CD4-positive, alpha-beta memory T cell (primary cell): ENCODE measurements around the gene RFTN2. TPM values are rescaled to one million over a fixed set of nuclear protein-coding genes. Genes with fewer than 3 reads are reported as not detected.
A peak's percentile ranks its signal among the peaks of the same experiment; 100 is the strongest.
"Not testable (repeated sequence)": the region's sequence is repeated elsewhere in the genome, so short reads cannot be mapped to it uniquely, and the experiment has no call there.

ENCODE experiments used
- CTCF ChIA-PET: fragments of 350-600 bp; sonication (Branson Sonifier 250); formaldehyde crosslinking; loops from one replicate; lab custom pipeline; 2021; ENCODE audit warnings: inconsistent platforms; ENCODE audit not compliant: partially characterized antibody; lab: Charles Lee
- POLR2A ChIA-PET: fragments of 350-600 bp; sonication (Branson Sonifier 250); formaldehyde crosslinking; loops from one replicate; lab custom pipeline; 2021; ENCODE audit not compliant: partially characterized antibody; lab: Charles Lee
- DNase-seq, 5 donors: peaks; one replicate each; pipeline versions ENCODE4 v3.0.0 to v3.0.0-alpha.2; 2020 to 2022; ENCODE audit warnings: mixed read lengths in 1 of 5
- H3K27ac ChIP-seq: one replicate; pipeline ENCODE4 v1.7.0; 2013; ENCODE audit warnings: low read depth, low read length
- H3K27me3 ChIP-seq: 2 replicates; pipeline ENCODE4 v1.7.0; 2013; ENCODE audit warnings: mild to moderate bottlenecking, low read length, moderate library complexity; ENCODE audit not compliant: insufficient read depth
- H3K36me3 ChIP-seq: 2 replicates; pipeline ENCODE4 v1.7.0; 2013; ENCODE audit warnings: mild to moderate bottlenecking, low read length, moderate library complexity; ENCODE audit not compliant: insufficient read depth
- H3K4me1 ChIP-seq: 2 replicates; pipeline ENCODE4 v1.7.0; 2013; ENCODE audit warnings: mild to moderate bottlenecking, low read length, moderate library complexity; ENCODE audit not compliant: insufficient read depth
- H3K4me3 ChIP-seq, 2 donors: one replicate each; pipeline ENCODE4 v1.7.0; 2013; ENCODE audit warnings: low read length in 2 of 2, mild to moderate bottlenecking in 1 of 2
- H3K9me3 ChIP-seq, 2 donors: one replicate each; pipeline ENCODE4 v1.7.0; 2013; ENCODE audit warnings: low read length in 2 of 2, control low read depth in 1 of 2; ENCODE audit not compliant: control insufficient read depth in 1 of 2
- H3K27ac Mint-ChIP-seq, 7 donors: one replicate each; pipeline ENCODE4 v1.8.0; 2020 to 2021; ENCODE audit warnings: mixed read lengths in 7 of 7, mild to moderate bottlenecking in 6 of 7, inconsistent platforms in 3 of 7, moderate library complexity in 3 of 7
- H3K27me3 Mint-ChIP-seq, 2 donors: one replicate each; pipeline ENCODE4 v1.8.0; 2020 to 2021; ENCODE audit warnings: mixed read lengths in 2 of 2
- H3K36me3 Mint-ChIP-seq, 2 donors: one replicate each; pipeline ENCODE4 v1.8.0; 2020 to 2021; ENCODE audit warnings: mixed read lengths in 2 of 2, inconsistent platforms in 1 of 2, mild to moderate bottlenecking in 1 of 2
- H3K4me1 Mint-ChIP-seq, 4 donors: one replicate each; pipeline ENCODE4 v1.8.0; 2020 to 2021; ENCODE audit warnings: mixed read lengths in 4 of 4, mild to moderate bottlenecking in 1 of 4
- H3K4me3 Mint-ChIP-seq, 8 donors: one replicate each; pipeline ENCODE4 v1.8.0; 2020 to 2021; ENCODE audit warnings: mixed read lengths in 8 of 8, mild to moderate bottlenecking in 7 of 8, moderate library complexity in 6 of 8, inconsistent platforms in 3 of 8
- H3K9me3 Mint-ChIP-seq, 8 donors: one replicate each; pipeline ENCODE4 v1.8.0; 2020 to 2021; ENCODE audit warnings: mixed read lengths in 8 of 8, mild to moderate bottlenecking in 5 of 8, inconsistent platforms in 3 of 8, moderate library complexity in 1 of 8
- intact Hi-C: fragments of 100-400 bp; cut with micrococcal nuclease; formaldehyde crosslinking; loops from one replicate; pipeline ENCODE4 v1.15.1; 2023
- polyA plus RNA-seq, 2 donors: library from polyadenylated mRNA; unstranded; fragments of 300-500 nt; fragmentation: Illumina TruSeq; gene quantifications; one replicate each; pipeline ENCODE4 v1.2.3, GENCODE V29; 2021
- total RNA-seq, 2 experiments: library from RNA; stranded (reverse); gene quantifications; one replicate each; pipeline ENCODE4 v1.2.3, GENCODE V29; 2021

RFTN2 gene
- total and polyA plus RNA-seq, 4 experiments from 2014 or later = 0.37 TPM; not detected in 3

DNA sequence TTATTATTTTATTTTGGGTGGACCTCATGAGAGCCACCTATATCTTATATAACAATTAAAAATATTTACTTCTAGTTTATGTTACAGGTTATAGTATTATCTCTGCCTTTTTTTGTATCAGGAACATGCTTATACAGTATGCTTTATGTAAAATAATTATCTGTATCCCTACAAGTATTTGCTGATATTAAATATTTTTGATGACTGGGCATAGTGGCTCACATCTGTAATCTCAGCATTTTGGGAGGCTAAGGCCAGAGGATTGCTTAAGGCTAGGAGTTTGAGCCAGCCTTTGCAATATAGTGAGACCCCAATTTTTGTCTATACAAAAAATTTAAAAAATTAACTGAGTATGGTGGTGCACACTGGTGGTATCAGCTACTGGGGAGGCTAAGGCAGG is 119.9 kb downstream of the RFTN2 start:
- CTCF ChIA-PET = no interaction called here
- peaks cover 13% of the 10 kb centered on the region for H3K36me3 ChIP-seq
- no peak overlapping the region for H3K27ac ChIP-seq
- no peaks in the 10 kb centered on the region for H3K9me3 ChIP-seq
- H3K27me3 ChIP-seq = no peaks in the 10 kb centered on the region
- POLR2A ChIA-PET = interaction anchor here (0.5 kb wide), 1 partner anchor 376 kb away, joined by 3 read pairs; no protein-coding TSS in a partner anchor
- no peak for DNase-seq
- no peaks in the 10 kb centered on the region for H3K4me1 ChIP-seq
- Mint-ChIP-seq H3K36me3 (peaks cover 26 to 40% of the 10 kb centered on the region in 2 donors), H3K4me1 (peaks cover 0 to 1% (median 0%) of the 10 kb centered on the region in 4 donors), H3K4me3 (no peak overlapping the region), H3K27ac (peak overlapping the region in 3 of 7 donors; percentile 36 to 84 (median 79)), H3K9me3 (no peaks in the 10 kb centered on the region), H3K27me3 (no peaks in the 10 kb centered on the region)
- no peak overlapping the region for H3K4me3 ChIP-seq
- intact Hi-C loops = no loop called here

DNA sequence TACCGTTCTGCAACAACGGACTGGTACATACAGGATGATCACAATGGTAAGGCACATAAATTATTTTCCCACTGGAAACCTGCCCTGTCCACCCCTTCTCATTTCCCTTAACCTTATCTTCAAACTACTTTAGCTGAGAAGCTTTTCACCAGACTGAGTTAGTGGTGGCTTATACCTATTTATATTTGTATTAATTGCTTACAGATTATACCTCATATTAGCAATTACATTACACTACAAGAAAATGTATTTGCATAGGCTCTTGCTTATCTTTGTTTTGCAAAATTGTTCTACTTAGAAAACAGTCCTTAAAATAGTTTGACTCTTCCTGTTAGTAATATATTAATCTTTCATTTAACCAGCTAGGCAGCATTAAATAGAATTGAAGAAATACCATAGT is 124.1 kb downstream of the RFTN2 start:
- peaks cover 37 to 59% of the 10 kb centered on the region in 2 donors for H3K36me3 Mint-ChIP-seq
- CTCF ChIA-PET, H3K4me1 ChIP-seq, H3K27ac ChIP-seq, H3K4me3 Mint-ChIP-seq, H3K27me3 ChIP-seq, H3K9me3 Mint-ChIP-seq, intact Hi-C loops, H3K4me3 ChIP-seq, H3K4me1 Mint-ChIP-seq, H3K9me3 ChIP-seq, H3K27ac Mint-ChIP-seq, DNase-seq, H3K27me3 Mint-ChIP-seq, POLR2A ChIA-PET: not testable (repeated sequence)
- H3K36me3 ChIP-seq = peaks cover 26% of the 10 kb centered on the region

DNA sequence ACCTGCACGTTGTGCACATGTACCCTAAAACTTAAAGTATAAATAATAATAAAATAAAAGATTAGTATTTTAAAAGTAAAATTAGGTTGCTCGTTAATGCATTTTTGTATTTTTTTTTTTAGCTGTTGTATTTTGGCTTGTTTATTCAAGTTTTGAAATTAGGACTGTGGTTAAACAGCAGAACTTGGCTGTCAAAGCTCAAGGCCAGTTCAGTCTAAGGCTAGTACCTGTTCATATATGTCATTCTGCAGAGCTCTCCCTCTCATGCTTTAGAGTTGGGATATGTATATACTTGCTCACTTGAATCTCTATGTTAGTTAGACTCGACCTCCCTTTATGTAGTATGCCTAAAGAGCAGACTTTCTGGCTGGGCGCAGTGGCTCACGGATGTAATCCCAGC is 126.8 kb downstream of the RFTN2 start:
- Mint-ChIP-seq H3K4me1 (peaks cover 0 to 6% (median 6%) of the 10 kb centered on the region in 4 donors), H3K4me3 (no peak overlapping the region), H3K36me3 (peaks cover 36 to 64% of the 10 kb centered on the region in 2 donors), H3K27me3 (no peaks in the 10 kb centered on the region), H3K27ac (peak overlapping the region in 2 of 7 donors; percentile 13 to 47), H3K9me3 (no peaks in the 10 kb centered on the region)
- no peaks in the 10 kb centered on the region for H3K27me3 ChIP-seq
- H3K4me1 ChIP-seq = no peaks in the 10 kb centered on the region
- intact Hi-C loops = no loop called here
- DNase-seq = no peak
- ChIA-PET CTCF (no interaction called here), POLR2A (interaction anchor here (0.9 kb wide), 1 partner anchor 48 kb away, joined by 3 read pairs; no protein-coding TSS in a partner anchor)
- H3K4me3 ChIP-seq = no peak overlapping the region
- no peak overlapping the region for H3K27ac ChIP-seq
- H3K9me3 ChIP-seq = no peaks in the 10 kb centered on the region
- H3K36me3 ChIP-seq = peaks cover 34% of the 10 kb centered on the region

DNA sequence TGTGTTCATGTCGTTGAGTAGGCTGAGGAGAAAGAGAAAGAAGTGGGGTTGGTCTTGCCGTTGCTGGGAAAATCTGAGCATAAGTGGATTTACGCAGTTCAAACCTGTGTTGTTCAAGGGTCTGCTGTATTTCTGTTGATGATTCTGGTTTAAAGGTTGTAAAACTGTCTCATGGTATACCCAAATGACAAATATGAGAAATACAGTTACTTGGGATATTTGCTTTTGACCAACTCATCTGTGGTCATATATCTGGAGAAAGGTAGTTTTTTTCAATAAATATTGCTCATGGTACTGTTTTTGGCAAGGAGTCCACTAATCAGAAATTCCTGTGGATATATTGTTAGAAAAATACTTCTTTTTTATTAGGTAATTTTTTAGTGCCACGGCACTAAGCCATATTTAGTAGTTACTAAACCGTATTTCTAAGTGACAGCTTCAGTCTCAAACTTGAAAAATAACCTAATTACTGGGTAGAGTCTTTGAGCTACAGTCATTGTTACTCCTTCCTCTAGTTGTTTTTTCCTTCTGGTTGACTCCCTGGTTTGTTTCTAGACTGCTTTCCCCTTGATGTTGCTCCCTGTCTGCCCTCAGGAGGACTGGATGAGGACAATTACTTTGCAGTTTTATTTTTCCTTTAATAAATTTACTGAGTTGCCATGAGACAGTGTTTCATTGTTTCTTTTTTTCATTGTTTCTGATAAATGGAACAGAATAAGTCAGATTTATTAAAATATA is 128.1 kb downstream of the RFTN2 start:
- CTCF ChIA-PET = no interaction called here
- H3K4me1 ChIP-seq = no peaks in the 10 kb centered on the region
- H3K9me3 Mint-ChIP-seq = no peaks in the 10 kb centered on the region
- peaks cover 44% of the 10 kb centered on the region for H3K36me3 ChIP-seq
- H3K36me3 Mint-ChIP-seq = peaks cover 39 to 62% of the 10 kb centered on the region in 2 donors
- no peaks in the 10 kb centered on the region for H3K27me3 Mint-ChIP-seq
- H3K4me3 ChIP-seq = no peak overlapping the region
- no peaks in the 10 kb centered on the region for H3K9me3 ChIP-seq
- DNase-seq = no peak
- H3K4me3 Mint-ChIP-seq = no peak overlapping the region
- peak overlapping the region in 2 of 7 donors; percentile 47 to 85 for H3K27ac Mint-ChIP-seq
- intact Hi-C loops = no loop called here
- no peak overlapping the region for H3K27ac ChIP-seq
- H3K4me1 Mint-ChIP-seq = peaks cover 0 to 6% (median 6%) of the 10 kb centered on the region in 4 donors
- POLR2A ChIA-PET = interaction anchor here (0.5 kb wide), 1 partner anchor 46 kb away, joined by 4 read pairs; no protein-coding TSS in a partner anchor
- no peaks in the 10 kb centered on the region for H3K27me3 ChIP-seq

DNA sequence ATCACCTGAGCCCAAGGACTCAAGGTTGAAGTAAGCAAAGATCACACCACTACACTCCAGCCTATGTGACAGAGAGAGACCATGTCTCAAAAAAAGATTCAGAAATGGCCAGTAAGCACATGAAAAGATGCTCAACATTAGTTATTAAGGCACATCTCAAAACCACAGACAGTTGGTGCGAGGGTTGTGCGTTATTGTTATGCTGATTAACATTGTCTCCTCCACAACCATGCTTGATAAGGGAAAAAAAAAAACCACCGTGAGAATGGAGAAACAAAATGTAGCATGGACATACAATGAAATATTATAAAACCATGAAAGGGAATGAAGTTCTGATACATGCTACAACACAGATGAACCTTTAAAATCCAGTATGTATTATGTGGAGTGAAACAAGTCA is 132.2 kb downstream of the RFTN2 start:
- Mint-ChIP-seq H3K4me1 (peaks cover 16 to 19% (median 17%) of the 10 kb centered on the region in 4 donors), H3K4me3 (no peak overlapping the region), H3K36me3 (peaks cover 52 to 63% of the 10 kb centered on the region in 2 donors), H3K9me3 (no peaks in the 10 kb centered on the region), H3K27me3 (no peaks in the 10 kb centered on the region), H3K27ac (no peak overlapping the region)
- intact Hi-C loops = no loop called here
- H3K4me1 ChIP-seq = peaks cover 9% of the 10 kb centered on the region
- H3K9me3 ChIP-seq = no peaks in the 10 kb centered on the region
- peaks cover 40% of the 10 kb centered on the region for H3K36me3 ChIP-seq
- ChIA-PET CTCF (no interaction called here), POLR2A (no interaction called here)
- no peaks in the 10 kb centered on the region for H3K27me3 ChIP-seq
- H3K27ac ChIP-seq = no peak overlapping the region
- no peak overlapping the region for H3K4me3 ChIP-seq
- DNase-seq = no peak

DNA sequence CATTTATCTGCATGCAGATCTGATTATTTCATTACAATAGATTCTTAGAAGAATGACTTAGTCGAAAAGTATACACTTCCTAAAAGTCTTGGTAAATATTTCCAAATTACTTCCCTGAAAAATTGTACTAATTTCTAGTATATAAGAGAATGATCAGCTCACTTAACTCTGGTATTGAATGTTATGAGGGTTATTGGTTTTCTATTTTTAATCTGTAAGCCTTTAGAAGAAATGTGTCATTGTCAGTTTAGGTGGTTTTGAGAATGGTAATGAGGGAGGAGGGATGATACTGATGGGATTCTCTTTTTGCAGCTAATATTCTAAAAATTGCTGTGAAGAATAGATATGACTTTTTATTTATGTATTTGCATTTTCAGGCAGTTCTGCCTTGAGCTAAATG is 135.7 kb downstream of the RFTN2 start:
- Histone ChIP-seq H3K4me1 (peaks cover 13% of the 10 kb centered on the region), H3K27ac (no peak overlapping the region), H3K27me3 (no peaks in the 10 kb centered on the region), H3K9me3 (no peaks in the 10 kb centered on the region), H3K36me3 (peaks cover 51% of the 10 kb centered on the region), H3K4me3 (no peak overlapping the region)
- peaks cover 16 to 28% (median 20%) of the 10 kb centered on the region in 4 donors for H3K4me1 Mint-ChIP-seq
- no peaks in the 10 kb centered on the region for H3K9me3 Mint-ChIP-seq
- H3K27ac Mint-ChIP-seq = peak overlapping the region in 5 of 7 donors; percentile 13 to 69 (median 26)
- H3K36me3 Mint-ChIP-seq = peaks cover 57 to 70% of the 10 kb centered on the region in 2 donors
- intact Hi-C loops = no loop called here
- no peaks in the 10 kb centered on the region for H3K27me3 Mint-ChIP-seq
- no peak for DNase-seq
- ChIA-PET POLR2A (interaction anchor here (0.8 kb wide), 1 partner anchor 24 kb away, joined by 3 read pairs; the partner anchor contains the start of gene MOB4), CTCF (no interaction called here)
- H3K4me3 Mint-ChIP-seq = no peak overlapping the region

DNA sequence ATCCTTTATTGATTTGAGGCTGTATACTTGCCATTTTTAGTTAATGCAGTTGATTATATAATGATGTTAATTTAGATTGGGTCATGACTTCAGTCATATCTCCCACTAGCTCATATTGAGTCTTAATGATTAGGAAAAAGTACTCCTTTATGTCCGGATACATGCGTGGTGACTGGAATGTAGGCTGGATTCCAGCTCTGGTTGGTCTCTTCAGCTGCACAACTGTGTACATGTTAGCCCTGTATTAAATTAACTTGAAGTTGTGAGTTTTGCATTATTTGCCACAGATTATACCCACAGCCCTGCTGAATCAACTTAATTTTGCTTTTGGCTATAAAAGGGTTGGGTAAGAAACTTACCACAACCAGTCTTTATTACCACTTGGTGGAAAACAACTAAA is 137.0 kb downstream of the RFTN2 start:
- Mint-ChIP-seq H3K4me1 (peaks cover 25 to 41% (median 32%) of the 10 kb centered on the region in 4 donors), H3K9me3 (no peaks in the 10 kb centered on the region), H3K4me3 (no peak overlapping the region), H3K27me3 (no peaks in the 10 kb centered on the region), H3K27ac (peak overlapping the region in 4 of 7 donors; percentile 1 to 74 (median 57)), H3K36me3 (peaks cover 61 to 74% of the 10 kb centered on the region in 2 donors)
- Histone ChIP-seq H3K4me1 (peaks cover 23% of the 10 kb centered on the region), H3K27ac (no peak overlapping the region), H3K4me3 (no peak overlapping the region), H3K9me3 (no peaks in the 10 kb centered on the region), H3K36me3 (peaks cover 46% of the 10 kb centered on the region), H3K27me3 (no peaks in the 10 kb centered on the region)
- DNase-seq = no peak
- CTCF ChIA-PET = interaction anchor here (0.6 kb wide), 1 partner anchor 20 kb away, joined by 3 read pairs; no protein-coding TSS in a partner anchor
- intact Hi-C loops = no loop called here
- POLR2A ChIA-PET = interaction anchor here (0.6 kb wide), 1 partner anchor 22 kb away, joined by 3 read pairs; the partner anchor contains the start of gene MOB4
